Measurements from ENCODE around the gene CATSPER3.
A peak's percentile ranks its signal among the peaks of the same experiment; 100 is the strongest.

DNA sequence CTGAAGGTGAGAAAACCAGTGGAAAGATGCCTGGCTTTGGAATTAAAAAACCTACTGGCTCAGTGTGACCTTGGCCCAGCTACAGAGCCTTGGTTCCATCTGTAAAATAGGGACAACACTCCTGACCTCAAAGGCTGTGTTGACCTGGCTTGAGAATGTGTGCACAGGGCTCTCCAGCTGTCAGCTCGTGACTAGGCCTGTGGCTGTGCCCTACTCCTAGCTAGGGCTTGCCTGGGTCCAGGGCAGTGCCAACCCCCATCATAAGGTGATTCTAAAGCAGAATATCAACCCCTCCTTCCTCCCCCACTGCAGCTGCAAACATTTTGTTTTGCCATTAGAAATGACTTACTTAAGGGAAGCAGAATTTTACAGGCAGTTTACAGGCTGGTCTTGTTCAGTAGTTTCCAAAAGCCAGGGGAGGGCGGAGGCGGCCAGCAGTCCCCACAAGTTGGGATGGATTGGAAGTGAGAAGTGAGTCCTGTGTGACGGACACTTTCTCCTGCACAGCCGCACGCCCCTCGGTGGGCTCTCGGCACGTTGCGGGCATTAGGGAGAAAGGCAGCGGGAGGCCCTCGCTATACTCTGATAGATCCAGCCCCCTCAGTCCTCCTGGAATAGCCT, 59.0 kb downstream of the CATSPER3 start:
- no peak for TF ChIP-seq SP1 (IDR thresholded peaks at IDR 0.05)
- no peak for TF ChIP-seq FOXA1 (IDR thresholded peaks at IDR 0.05)
- TF ChIP-seq PKNOX1 (IDR thresholded peaks at IDR 0.05) = 0 out of 2 replicates have a peak, but pooled peaks have one; percentile 2
- TF ChIP-seq BHLHE40 (IDR thresholded peaks at IDR 0.05; ENCODE audit: borderline replicate concordance) = no peak
- TF ChIP-seq LEF1 (IDR thresholded peaks at IDR 0.05; ENCODE audit: borderline replicate concordance) = no peak
- no peak for TF ChIP-seq FOXK2 (IDR thresholded peaks at IDR 0.05)
- no peak for TF ChIP-seq TARDBP (IDR thresholded peaks at IDR 0.05)
- no peak for TF ChIP-seq ELF4 (IDR thresholded peaks at IDR 0.05)

All from HEK293T (cell line).